Measurements from ENCODE around the gene POP5.
A peak's percentile ranks its signal among the peaks of the same experiment; 100 is the strongest.
"Not testable (repeated sequence)": the region's sequence is repeated elsewhere in the genome, so short reads cannot be mapped to it uniquely, and the experiment has no call there.

The POP5 gene

DNA sequence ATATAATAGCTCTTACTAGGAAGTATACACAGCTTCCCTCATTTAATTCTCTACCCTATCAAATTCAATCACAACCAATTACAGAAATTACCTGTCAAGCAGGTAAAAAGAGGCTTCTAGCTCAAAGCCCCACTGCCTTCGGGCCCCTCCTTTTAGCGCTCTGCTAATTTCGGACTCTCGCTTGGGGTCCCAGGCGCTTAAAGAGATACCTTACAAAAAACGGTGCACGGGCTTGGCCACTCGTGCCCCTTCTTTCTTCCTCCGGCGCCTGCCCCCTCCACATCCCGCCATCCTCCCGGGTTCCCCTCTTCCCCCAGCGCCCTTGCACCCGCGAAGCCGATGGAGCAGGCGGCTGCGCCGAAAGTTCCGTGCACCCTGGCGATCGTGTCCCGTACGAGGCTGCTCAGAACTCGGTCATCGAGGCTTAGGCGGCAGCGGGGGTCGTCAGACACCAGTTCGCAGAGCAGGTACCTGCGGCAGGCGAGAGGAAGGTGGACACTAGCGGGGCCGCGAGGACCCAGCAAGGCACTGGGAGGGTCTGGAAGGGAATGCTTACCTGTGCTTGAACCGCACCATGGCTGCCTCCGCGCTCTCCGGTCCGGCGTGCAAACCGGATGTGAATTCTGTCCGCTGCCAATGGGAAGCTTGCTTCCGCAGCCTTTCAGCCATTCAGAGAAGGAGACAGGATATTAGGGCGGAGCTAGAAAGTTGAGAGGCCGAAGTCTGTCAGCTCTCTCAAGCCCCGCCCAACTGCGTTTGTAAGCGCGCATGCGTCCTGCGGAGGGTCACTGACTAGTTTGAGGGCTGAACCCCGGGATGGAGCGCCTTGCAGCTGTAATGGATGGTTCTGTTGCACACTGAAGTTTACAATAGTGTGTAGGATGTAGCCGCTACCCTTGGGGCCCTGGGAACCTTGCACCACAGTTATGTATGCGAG is at the start of gene POP5:
Gene POP5 (minus strand): TSS at position 616 of the 937 bp plus-strand sequence. CDS start 40 bp downstream, at position 576.
- DNase-seq, result peak; percentile 92

DNA sequence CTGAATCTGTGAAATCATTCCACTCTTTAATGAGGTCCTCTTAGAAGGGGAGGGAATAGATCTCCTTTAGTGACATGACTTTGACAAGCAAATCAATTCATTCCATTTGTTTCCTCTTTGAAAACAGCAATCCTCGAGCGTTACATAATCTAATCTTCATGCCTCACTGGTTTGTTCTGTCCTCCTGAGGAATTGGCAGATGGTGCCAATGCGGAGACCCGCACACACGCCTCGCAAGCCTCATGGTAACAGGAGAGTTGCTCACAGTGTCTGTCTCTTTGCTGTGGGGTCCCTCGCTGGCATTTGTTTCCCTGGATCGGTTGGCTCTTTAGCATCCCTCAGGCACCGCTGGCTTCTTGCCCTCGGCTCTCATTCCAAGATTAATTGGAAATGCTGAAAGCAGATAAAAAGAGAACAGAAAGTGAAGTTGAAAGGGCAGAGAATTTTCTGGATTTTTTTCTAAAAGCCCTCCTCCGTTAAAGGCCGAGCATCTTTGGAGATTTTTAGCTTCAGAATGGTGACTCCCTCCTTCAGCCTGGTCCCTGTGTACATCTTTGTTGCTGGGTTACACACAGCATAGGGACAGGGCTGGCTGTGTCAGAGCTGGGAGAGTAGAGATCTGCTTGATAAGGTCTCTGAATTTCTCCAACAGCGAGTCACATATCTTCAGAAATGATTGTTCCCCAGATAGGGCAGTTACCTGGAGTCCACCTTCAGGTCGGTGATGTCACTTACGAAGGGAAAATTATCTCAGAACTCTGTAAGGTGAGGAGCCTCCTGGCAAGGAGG is 49.1 kb upstream of the POP5 start:
- no peak for DNase-seq

GRCh38 chr12:120628919-120629318 is 47.7 kb upstream of the POP5 start:
- no peak for DNase-seq

- DNase-seq, result no peak
Observed at GRCh38 chr12:120625557-120626419, 44.6 kb upstream of the POP5 start.

GRCh38 chr12:120620624-120621023 is 39.4 kb upstream of the POP5 start:
- DNase-seq, result no peak

DNA sequence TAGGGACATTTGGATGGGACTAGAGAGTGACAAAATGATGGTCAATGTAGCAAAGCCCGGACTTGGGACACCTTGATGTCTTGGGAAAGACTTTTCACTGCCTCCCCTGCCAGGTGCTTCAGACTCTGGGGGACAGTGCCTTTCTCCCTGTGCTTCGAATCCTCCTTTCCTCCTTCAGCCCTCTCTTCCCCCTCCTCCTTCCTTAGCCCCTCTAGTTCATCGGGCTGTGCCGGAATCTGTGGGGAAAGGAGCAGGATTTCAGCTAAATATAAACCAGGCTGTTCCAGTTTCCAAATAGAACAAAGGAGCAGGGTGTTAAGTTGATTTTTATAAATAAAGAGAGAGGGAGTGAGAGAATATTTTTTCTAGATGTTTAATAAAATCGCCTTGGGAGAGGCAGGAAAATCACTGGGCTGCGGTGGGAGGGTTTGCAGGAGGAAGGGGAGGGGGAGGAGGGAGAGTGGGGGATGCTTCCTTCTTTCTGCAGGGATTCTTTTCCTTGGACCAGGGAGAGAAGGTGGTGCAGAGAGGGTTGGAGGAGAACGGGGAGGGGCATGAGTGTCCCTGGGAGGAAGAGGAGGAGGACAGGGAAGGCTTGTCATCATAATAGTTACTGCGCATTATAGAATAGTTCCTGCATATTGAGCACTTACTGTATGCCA is 37.9 kb upstream of the POP5 start:
- no peak for DNase-seq

DNA sequence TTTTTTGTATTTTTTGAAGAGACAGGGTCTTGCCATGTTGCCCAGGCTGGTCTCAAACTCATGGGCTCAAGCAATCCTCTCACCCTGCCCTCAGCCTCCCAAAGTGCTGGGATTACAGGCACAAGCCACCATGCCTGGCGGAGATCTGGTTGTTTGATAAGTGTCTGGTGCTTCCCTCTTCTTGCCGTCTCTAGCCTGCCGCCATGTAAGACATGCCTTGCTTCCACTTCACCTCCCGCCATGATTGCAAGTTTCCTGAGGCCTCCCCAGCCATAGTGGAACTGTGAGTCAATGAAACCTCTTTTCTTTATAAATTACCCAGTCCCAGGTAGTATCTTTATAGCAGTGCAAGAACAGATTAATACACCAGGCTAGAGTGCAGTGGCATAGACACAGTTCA is 36.6 kb upstream of the POP5 start:
- DNase-seq, result not testable (repeated sequence)

- not testable (repeated sequence) for DNase-seq
Observed at GRCh38 chr12:120617193-120617592, 36.0 kb upstream of the POP5 start.

DNA sequence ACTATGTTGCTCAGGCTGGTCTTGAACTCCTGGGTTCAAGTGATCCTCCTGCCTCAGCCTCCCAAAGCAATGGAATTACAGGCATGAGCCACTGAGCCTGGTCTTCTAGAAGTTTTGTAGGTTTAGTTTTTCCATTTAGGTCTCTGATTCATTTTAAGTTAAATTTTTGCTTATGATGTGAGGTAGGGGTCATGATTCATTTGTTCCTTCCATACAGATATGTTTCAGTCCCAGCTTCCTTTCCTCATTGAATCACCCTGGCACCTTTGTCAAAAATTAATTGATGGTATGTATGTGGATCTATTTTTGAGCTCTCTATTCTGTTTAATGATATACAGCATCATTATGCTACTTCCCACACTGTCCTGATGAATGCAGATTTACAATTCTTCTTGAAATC is 33.6 kb upstream of the POP5 start:
- DNase-seq, result no peak

DNA sequence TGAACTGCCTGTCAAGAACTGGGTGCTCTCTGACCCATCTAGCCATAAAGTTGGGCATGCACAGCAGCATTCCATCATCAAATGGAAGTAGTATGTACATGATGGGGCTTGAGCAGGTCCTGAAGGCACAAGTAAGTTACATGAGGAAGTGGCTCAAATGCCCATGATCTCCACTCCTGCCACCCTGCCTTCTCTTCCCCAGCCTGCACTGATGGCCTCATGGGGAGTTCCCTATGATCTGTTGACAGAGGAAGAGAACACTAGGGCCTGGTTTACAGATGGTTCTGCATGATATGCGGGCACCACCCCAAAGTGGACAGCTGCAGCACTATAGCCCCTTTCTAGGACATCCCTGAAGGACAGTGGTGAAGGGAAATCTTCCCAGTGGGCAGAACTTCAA is 30.3 kb upstream of the POP5 start:
- DNase-seq, result not testable (repeated sequence)

GRCh38 chr12:120610560-120610959 is 29.4 kb upstream of the POP5 start:
- DNase-seq, result no peak

DNA sequence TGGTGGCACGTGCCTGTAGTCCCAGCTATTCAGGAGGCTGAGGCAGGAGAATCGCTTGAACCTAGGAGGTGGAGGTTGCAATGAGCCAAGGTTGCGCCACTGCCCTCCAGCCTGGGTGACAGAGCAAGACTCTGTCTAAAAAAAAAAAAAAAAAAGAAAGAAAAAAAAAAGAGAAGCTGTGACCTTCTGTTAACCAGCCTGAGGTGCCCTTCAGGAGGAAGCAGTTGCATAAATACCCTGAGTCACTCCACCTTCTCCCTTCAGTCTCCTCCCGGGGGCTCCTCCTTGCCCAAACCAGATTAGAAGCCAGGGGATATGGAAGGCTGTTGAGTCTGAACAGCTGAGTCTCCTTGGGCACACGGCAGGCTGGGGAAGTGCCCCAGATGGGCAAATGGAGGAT is 21.2 kb upstream of the POP5 start:
- DNase-seq, result not testable (repeated sequence)

DNA sequence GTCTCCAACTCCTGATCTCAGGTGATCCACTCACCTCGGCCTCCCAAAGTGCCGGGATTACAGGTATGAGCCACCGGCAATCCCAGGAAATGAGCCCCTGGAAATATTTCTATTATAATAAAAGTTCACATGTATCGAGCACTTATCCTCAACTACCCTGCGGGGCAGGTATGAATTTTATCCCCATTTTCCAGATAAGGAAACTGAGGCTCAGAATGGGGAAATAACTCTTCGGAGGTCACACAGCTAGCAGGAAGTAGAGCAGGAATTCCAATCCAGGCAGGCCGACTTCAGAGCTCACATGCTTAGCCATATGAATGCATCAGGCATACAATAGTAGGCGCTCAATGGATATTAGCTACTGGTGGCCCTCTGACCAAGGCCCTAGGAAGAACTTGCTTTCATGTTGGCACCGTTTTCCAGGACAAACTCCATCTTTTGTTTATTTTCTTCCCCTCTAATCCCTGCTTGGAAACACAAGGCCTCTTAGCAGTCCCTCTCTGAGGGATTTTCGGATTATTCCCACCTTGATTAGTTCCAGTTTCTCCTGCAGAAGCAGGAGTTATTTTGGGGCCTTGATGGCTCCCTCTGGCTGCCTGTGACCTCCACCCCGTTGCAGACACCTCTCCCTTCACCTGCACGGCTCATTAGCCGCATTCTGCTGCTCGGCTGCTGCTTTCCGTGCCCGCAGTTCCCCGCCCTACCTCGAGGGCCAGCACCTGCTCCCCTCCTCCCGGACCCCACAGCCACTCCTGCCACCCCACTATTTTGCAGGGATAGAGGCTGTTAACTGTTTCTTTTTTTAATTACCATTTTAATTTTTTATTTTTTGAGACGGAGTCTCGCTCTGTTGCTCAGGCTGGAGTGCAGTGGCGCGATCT is 18.7 kb upstream of the POP5 start:
- no peak for DNase-seq

- DNase-seq, result no peak
Observed at GRCh38 chr12:120598674-120599463, 17.7 kb upstream of the POP5 start.

GRCh38 chr12:120597861-120598260 is 16.7 kb upstream of the POP5 start:
- DNase-seq, result no peak

GRCh38 chr12:120596901-120597300 is 15.7 kb upstream of the POP5 start:
- DNase-seq, result no peak

DNA sequence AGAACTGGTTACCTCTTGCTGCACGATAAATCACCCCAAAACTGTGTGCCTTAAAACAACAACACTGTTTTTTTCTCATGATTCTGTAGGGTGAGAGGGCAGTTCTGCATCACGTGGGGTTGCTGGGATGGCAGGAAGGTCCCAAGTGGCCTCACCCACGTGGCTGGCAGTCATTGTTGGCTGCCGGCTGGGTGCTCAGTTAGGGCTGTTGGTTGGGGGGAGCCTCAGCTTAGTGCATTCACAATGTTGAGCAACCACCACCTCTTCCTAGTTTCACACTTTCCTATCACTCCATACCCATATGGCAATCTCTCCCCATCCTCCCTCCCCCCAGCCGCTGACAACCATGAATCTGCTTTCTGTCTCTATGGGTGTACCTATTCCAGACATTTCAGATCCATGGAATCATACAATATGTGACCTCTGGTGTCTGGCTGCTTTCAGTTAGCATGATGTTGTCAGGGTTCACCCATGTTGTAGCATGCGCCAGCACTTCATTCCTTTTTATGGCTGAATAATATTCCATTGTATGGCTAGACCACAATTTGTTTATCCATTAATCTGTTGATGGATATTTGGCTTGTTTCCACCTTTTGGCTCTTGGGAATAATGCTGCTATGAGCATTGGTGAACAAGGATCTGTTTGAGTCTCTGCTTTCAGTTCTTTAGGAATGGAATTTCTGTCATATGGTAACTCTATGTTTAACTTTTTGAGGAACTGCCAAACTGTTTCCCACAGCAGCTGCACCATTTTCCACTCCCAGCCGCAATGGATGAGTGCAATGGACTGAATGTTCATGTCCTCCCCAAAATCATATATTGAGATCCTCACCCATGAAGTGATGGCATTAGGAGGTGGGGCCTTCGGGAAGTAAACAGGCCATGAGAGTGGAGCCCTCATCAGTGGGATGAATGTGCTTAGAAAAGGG is 11.2 kb upstream of the POP5 start:
- DNase-seq, result no peak

GRCh38 chr12:120590741-120591407 is 9.7 kb upstream of the POP5 start:
- no peak for DNase-seq
